Right renal cortex interstitium (tissue), 3 donors: ENCODE data around the gene MCTS1. TPM values are rescaled to one million over a fixed set of nuclear protein-coding genes. Genes with fewer than 3 reads are reported as not detected.
"Not testable (repeated sequence)": the region's sequence is repeated elsewhere in the genome, so short reads cannot be mapped to it uniquely, and the experiment has no call there.

ENCODE experiments used
- DNase-seq, 3 donors: peaks; one replicate each; pipeline ENCODE4 v3.0.0-alpha.2; 2013; ENCODE audit warnings: low read depth in 3 of 3, low spot score in 2 of 3
- polyA plus RNA-seq, 3 donors: library from polyadenylated mRNA; unstranded; fragments of 120-200 nt; gene quantifications; one replicate each; pipeline ENCODE4 v1.2.1, GENCODE V29; 2013; ENCODE audit not compliant: insufficient read length in 3 of 3

MCTS1 gene
- polyA plus RNA-seq, 3 donors = 51.8 to 53.4 (median 52.8) TPM

GRCh38 chrX:120625371-120625770, 21.5 kb downstream of the MCTS1 start:
- no peak for DNase-seq

- peak; percentile 54 to 80 (median 57) for DNase-seq
Measured at GRCh38 chrX:120629667-120630537, 26.0 kb downstream of the MCTS1 start, which contains the start of gene C1GALT1C1. TSS of gene C1GALT1C1 (minus strand) at chrX:120630054. CDS start at chrX:120627166, 2,888 bp downstream.

- no peak for DNase-seq
Measured at GRCh38 chrX:120638619-120639018, 34.7 kb downstream of the MCTS1 start.

- no peak for DNase-seq
Measured at GRCh38 chrX:120642871-120643270, 39.0 kb downstream of the MCTS1 start.

- DNase-seq = no peak
Measured at GRCh38 chrX:120647127-120647526, 43.2 kb downstream of the MCTS1 start.

- not testable (repeated sequence) for DNase-seq
Measured at GRCh38 chrX:120652256-120652655, 48.4 kb downstream of the MCTS1 start.

GRCh38 chrX:120653000-120653399, 49.1 kb downstream of the MCTS1 start:
- DNase-seq = no peak

GRCh38 chrX:120660637-120661036, 56.7 kb downstream of the MCTS1 start:
- no peak for DNase-seq

Other genes with a start within 250 kb of the MCTS1 start
- gene ATP1B4, start 242.0 kb upstream of the MCTS1 start, polyA plus RNA-seq = not detected
- 100 to 1,000 TPM; 165 to 171 (median 166) TPM for gene LAMP2, start 134.8 kb upstream of the MCTS1 start, polyA plus RNA-seq
- gene CUL4B, start 43.1 kb upstream of the MCTS1 start, polyA plus RNA-seq = 10 to 100 TPM; 67.6 to 81.0 (median 69.1) TPM
- gene C1GALT1C1, start 26.0 kb downstream of the MCTS1 start, polyA plus RNA-seq = 10 to 100 TPM; 37.5 to 37.8 (median 37.6) TPM